A549 (cell line): ENCODE results near the gene ABRAXAS1. TPM values are rescaled to one million over a fixed set of nuclear protein-coding genes. Genes with fewer than 3 reads are reported as not detected.
"Not testable (repeated sequence)": the region's sequence is repeated elsewhere in the genome, so short reads cannot be mapped to it uniquely, and the experiment has no call there.

Source experiments
- ATAC-seq, 2 experiments: fragments of 200-7000 bp in 1 of 2; fragments of >200 bp in 1 of 2; cut with Nextera tagmentation in 1 of 2; cut with Tn5 transposase in 1 of 2; 3 replicates each; pipeline versions ENCODE4 v1.8.0 to v1.9.1; 2018 to 2020; ENCODE audit warnings: mild to moderate bottlenecking in 1 of 2, moderate library complexity in 1 of 2
- CTCF ChIA-PET: fragments of 300-600 bp; sonication (Branson Sonifier 250); formaldehyde crosslinking; extraction: SDS; loops from one replicate; lab custom pipeline; 2021; ENCODE audit warnings: antibody characterized with exemption, inconsistent platforms; lab: Yijun Ruan, JAX
- POLR2A ChIA-PET: fragments of 350-600 bp; formaldehyde crosslinking; extraction: SDS; loops from one replicate; lab custom pipeline; 2021; ENCODE audit warnings: antibody characterized with exemption, inconsistent platforms; lab: Yijun Ruan, JAX
- DNase-seq, 2 experiments: peaks; one replicate each; pipeline versions ENCODE4 v3.0.0 to v3.0.0-alpha.2; 2011 to 2016; ENCODE audit warnings: low read depth in 1 of 2, low spot score in 1 of 2
- FAIRE-seq: peaks from 2 replicates; lab custom pipeline; 2011; peaks lifted over from hg19 to GRCh38; lab: Jason Lieb, UNC
- H3K27ac ChIP-seq, 2 experiments: fragments of >200 bp; sonication (Bioruptor Twin); formaldehyde crosslinking; 3 replicates each; pipeline ENCODE4 v1.5.1; 2016 to 2017
- H3K4me1 ChIP-seq: fragments of >200 bp; sonication (Bioruptor Twin); formaldehyde crosslinking; 3 replicates; pipeline ENCODE4 v1.6.1; 2016
- H3K4me2 ChIP-seq: fragments of >200 bp; sonication (Bioruptor Twin); formaldehyde crosslinking; 3 replicates; pipeline ENCODE4 v1.6.1; 2016
- H3K4me3 ChIP-seq: fragments of >200 bp; sonication (Bioruptor Twin); formaldehyde crosslinking; 3 replicates; pipeline ENCODE4 v1.5.1; 2016
- H3K9me3 ChIP-seq: fragments of >200 bp; sonication (Bioruptor Twin); formaldehyde crosslinking; 3 replicates; pipeline ENCODE4 v1.6.1; 2016
- CEBPB ChIP-seq, 2 experiments: fragments of >200 bp in 1 of 2; sonication (Bioruptor Twin) in 1 of 2; formaldehyde crosslinking in 1 of 2; IDR thresholded peaks; 2 replicates each; pipeline ENCODE4 v1.6.1; 2012 to 2016
- EHMT2 ChIP-seq: fragments of 200-600 bp; sonication (generic); IDR thresholded peaks from 2 replicates; pipeline ENCODE4 v1.6.1; 2016; ENCODE audit warnings: antibody characterized with exemption, low read depth, mild to moderate bottlenecking, moderate library complexity
- HOXA7 ChIP-seq: fragments of 250-450 bp; sonication (Bioruptor Pico); IDR thresholded peaks from 2 replicates; pipeline ENCODE4 v1.5.0; 2020; ENCODE audit warnings: mild to moderate bottlenecking, moderate library complexity
- HOXB13 ChIP-seq: fragments of 250-450 bp; sonication (Bioruptor Pico); IDR thresholded peaks from 2 replicates; pipeline ENCODE4 v1.5.0; 2020; ENCODE audit warnings: low read depth, mild to moderate bottlenecking, moderate library complexity
- KDM1A ChIP-seq: fragments of 200-600 bp; sonication (generic); IDR thresholded peaks from 2 replicates; pipeline ENCODE4 v1.6.1; 2016; ENCODE audit warnings: low read depth, mild to moderate bottlenecking
- MAFK ChIP-seq: fragments of 450-650 bp; IDR thresholded peaks from 2 replicates; pipeline ENCODE4 v1.6.1; 2014; ENCODE audit not compliant: partially characterized antibody
- MAZ ChIP-seq: fragments of 150-350 bp; IDR thresholded peaks from 2 replicates; pipeline ENCODE4 v1.6.1; 2014; ENCODE audit warnings: antibody characterized with exemption, low read depth, low read length, borderline replicate concordance
- MYC ChIP-seq: IDR thresholded peaks from 2 replicates; pipeline ENCODE4 v1.6.1; 2012; ENCODE audit warnings: mild to moderate bottlenecking, inconsistent platforms, low read length, improper control_type of control experiment, borderline replicate concordance
- NPAS2 ChIP-seq: fragments of 250-450 bp; sonication (Bioruptor Pico); IDR thresholded peaks from 2 replicates; pipeline ENCODE4 v1.8.0; 2022; ENCODE audit warnings: mild to moderate bottlenecking, moderate library complexity, borderline replicate concordance
- NR3C1 ChIP-seq: fragments of >200 bp; sonication (Bioruptor Twin); formaldehyde crosslinking; IDR thresholded peaks from 3 replicates; pipeline ENCODE4 v1.6.1; 2017
- RAD21 ChIP-seq, 2 experiments: fragments of >200 bp in 1 of 2; sonication (Bioruptor Twin) in 1 of 2; formaldehyde crosslinking in 1 of 2; IDR thresholded peaks in 1 of 2; conservative IDR thresholded peaks in 1 of 2; 2 replicates in 1 of 2; 3 replicates in 1 of 2; pipeline ENCODE4 v1.6.1; 2012 to 2018; ENCODE audit warnings: inconsistent platforms in 1 of 2
- RCOR1 ChIP-seq: fragments of 150-350 bp; IDR thresholded peaks from 2 replicates; pipeline ENCODE4 v1.6.1; 2014; ENCODE audit warnings: antibody characterized with exemption, low read length, low read depth
- SMC3 ChIP-seq: fragments of >200 bp; sonication (Bioruptor Twin); formaldehyde crosslinking; IDR thresholded peaks from 3 replicates; pipeline ENCODE4 v1.6.1; 2018; ENCODE audit warnings: inconsistent platforms
- SREBF2 ChIP-seq: fragments of 450-650 bp; IDR thresholded peaks from 2 replicates; pipeline ENCODE4 v1.6.1; 2014; ENCODE audit warnings: mild to moderate bottlenecking, moderate library complexity
- TFCP2L1 ChIP-seq: fragments of 250-450 bp; sonication (Bioruptor Pico); IDR thresholded peaks from 2 replicates; pipeline ENCODE4 v1.5.0; 2021; ENCODE audit warnings: mild to moderate bottlenecking
- ZFP36 ChIP-seq: fragments of 450-650 bp; IDR thresholded peaks from 2 replicates; pipeline ENCODE4 v1.6.1; 2014; ENCODE audit warnings: borderline replicate concordance; ENCODE audit not compliant: partially characterized antibody
- WGBS: methylation state at CpG from one replicate; pipeline ENCODE4 v1.1.6; 2017; ENCODE audit errors: missing lambda C conversion rate; 5-methylcytosine and 5-hydroxymethylcytosine counted together
- polyA plus RNA-seq, 4 experiments: library from polyadenylated mRNA; depleted of rRNA in 3 of 4; stranded (reverse); fragments of >200 nt; fragmentation: RNase III in 1 of 4; extraction: RNeasy Plus Mini Kit Qiagen cat#74134 plus additional on column Dnase treatment in 1 of 4; gene quantifications; 2 replicates in 3 of 4; 3 replicates in 1 of 4; pipeline ENCODE4 v1.2.3, GENCODE V29; 2011 to 2017
- TF ChIP-seq, protein P1 (sequence below): IDR thresholded peaks from 2 replicates; pipeline ENCODE4 v1.6.1; 2012
- TF ChIP-seq, protein P2 (sequence below): IDR thresholded peaks from 2 replicates; pipeline ENCODE4 v1.6.1; 2012; ENCODE audit warnings: low read depth, borderline replicate concordance
- TF ChIP-seq, protein P3 (sequence below): fragments of 250-450 bp; sonication (Bioruptor Pico); IDR thresholded peaks from 2 replicates; pipeline ENCODE4 v1.5.0; 2020; ENCODE audit warnings: low read depth, mild to moderate bottlenecking, moderate library complexity
- TF ChIP-seq, protein P4 (sequence below): fragments of >200 bp; sonication (Bioruptor Twin); formaldehyde crosslinking; IDR thresholded peaks from 3 replicates; pipeline ENCODE4 v1.6.1; 2016
- TF ChIP-seq, protein P5 (sequence below): fragments of >200 bp; sonication (Bioruptor Twin); formaldehyde crosslinking; IDR thresholded peaks from 3 replicates; pipeline ENCODE4 v1.5.1; 2016

ABRAXAS1 gene
- polyA plus RNA-seq, 2 of the 4 experiments (the other 2 are of a cell fraction) = 9.6 to 16.5 TPM

DNA sequence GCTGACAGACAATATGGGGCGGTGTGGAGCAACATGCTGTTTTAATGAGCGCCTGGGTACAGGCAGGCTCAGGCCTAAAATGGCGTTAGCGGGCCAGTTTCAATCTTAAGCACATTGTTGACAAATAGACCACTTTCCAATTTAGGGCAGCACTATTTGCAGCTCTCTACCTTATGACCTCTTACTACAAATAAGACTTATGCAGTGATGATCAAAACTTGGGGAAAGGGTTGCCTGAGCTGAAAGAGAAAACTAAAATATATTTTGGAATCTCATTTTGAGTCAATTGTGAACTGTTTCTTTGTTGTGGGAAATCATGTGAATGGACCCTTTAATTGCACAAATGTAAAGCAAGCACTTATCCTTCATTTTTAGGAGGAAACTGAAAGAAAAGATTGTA, 25.5 kb upstream of the ABRAXAS1 start:
- ChIA-PET POLR2A (no interaction called here), CTCF (interaction anchor here (1.1 to 2.5 kb wide), 3 partner anchors 13 to 348 kb away, joined by 3 to 6 read pairs (median 4); no protein-coding TSS in a partner anchor)
- no peak for ATAC-seq
- H3K4me2 ChIP-seq = no peak overlapping the region
- TF ChIP-seq MAFK (no peak), KDM1A (no peak), MAZ (no peak), CEBPB (IDR thresholded peaks at IDR 0.05) (no peak), RCOR1 (no peak), SMC3 (no peak), TFCP2L1 (CRISPR knock-in tag) (no peak), SREBF2 (no peak), ZFP36 (no peak), HOXA7 (CRISPR knock-in tag) (no peak), NPAS2 (CRISPR knock-in tag) (no peak), MYC (no peak), NR3C1 (no peak), HOXB13 (CRISPR knock-in tag) (no peak)
- TF ChIP-seq, protein P1, sequence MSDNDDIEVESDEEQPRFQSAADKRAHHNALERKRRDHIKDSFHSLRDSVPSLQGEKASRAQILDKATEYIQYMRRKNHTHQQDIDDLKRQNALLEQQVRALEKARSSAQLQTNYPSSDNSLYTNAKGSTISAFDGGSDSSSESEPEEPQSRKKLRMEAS = no peak
- TF ChIP-seq, protein P2, sequence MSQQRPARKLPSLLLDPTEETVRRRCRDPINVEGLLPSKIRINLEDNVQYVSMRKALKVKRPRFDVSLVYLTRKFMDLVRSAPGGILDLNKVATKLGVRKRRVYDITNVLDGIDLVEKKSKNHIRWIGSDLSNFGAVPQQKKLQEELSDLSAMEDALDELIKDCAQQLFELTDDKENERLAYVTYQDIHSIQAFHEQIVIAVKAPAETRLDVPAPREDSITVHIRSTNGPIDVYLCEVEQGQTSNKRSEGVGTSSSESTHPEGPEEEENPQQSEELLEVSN = no peak
- TF ChIP-seq, protein P3, sequence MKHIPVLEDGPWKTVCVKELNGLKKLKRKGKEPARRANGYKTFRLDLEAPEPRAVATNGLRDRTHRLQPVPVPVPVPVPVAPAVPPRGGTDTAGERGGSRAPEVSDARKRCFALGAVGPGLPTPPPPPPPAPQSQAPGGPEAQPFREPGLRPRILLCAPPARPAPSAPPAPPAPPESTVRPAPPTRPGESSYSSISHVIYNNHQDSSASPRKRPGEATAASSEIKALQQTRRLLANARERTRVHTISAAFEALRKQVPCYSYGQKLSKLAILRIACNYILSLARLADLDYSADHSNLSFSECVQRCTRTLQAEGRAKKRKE = no peak
- TF ChIP-seq, protein P4, sequence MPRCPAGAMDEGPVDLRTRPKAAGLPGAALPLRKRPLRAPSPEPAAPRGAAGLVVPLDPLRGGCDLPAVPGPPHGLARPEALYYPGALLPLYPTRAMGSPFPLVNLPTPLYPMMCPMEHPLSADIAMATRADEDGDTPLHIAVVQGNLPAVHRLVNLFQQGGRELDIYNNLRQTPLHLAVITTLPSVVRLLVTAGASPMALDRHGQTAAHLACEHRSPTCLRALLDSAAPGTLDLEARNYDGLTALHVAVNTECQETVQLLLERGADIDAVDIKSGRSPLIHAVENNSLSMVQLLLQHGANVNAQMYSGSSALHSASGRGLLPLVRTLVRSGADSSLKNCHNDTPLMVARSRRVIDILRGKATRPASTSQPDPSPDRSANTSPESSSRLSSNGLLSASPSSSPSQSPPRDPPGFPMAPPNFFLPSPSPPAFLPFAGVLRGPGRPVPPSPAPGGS = no peak
- H3K27ac ChIP-seq = no peak overlapping the region
- no peak overlapping the region for H3K4me3 ChIP-seq
- 85% methylated on average over 4 of the region's 4 CpGs for WGBS
- DNase-seq = no peak
- no peak for FAIRE-seq
- H3K4me1 ChIP-seq = no peaks in the 10 kb centered on the region
- H3K9me3 ChIP-seq = no peaks in the 10 kb centered on the region

DNA sequence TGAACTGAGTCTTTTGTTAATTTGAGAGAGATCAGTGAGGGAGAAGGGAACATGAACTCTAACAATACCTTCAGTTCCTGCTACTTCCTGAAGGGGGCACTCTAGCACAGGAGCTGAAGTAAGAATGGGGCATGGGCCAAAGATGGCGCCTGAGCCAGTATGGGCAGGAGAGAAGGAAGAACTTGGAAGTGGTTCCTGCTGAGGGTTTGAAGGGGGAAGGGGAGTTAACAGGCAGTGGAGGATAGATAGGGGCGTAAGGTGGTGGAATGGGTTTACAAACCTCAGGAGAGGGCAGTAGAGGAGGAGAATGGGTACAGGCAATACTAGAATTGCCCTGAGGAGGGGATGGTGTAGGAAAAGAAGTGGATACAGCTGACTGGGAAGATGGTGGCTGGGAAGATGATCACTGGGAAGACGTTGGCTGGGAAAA, 24.3 kb upstream of the ABRAXAS1 start:
- FAIRE-seq, H3K4me2 ChIP-seq, H3K9me3 ChIP-seq, H3K4me3 ChIP-seq, POLR2A ChIA-PET, H3K4me1 ChIP-seq: not testable (repeated sequence)
- peak in 1 of 2 experiments; percentile 71; a peak in 3 of 6 replicates for ATAC-seq
- peak; percentile 16 to 72 for DNase-seq
- H3K27ac ChIP-seq = peak overlapping the region; percentile 59 to 75; a peak in 4 of 6 replicates
- WGBS = 56% methylated on average over 3 of the region's 3 CpGs
- CTCF ChIA-PET = interaction anchor here (0.8 to 2.5 kb wide), 17 partner anchors 10 to 137 kb away, joined by 3 to 11 read pairs (median 5); partner anchors contain the start of gene GPAT3
- TF ChIP-seq EHMT2 (peak; percentile 45; the same call in 1 of the 2 replicates), RAD21 (conservative IDR thresholded peaks at IDR 0.05 in 1 of 2, IDR thresholded peaks at IDR 0.05 in 1 of 2) (peak; percentile 72 to 89), SMC3 (peak; percentile 68)
- TF ChIP-seq, protein P5, sequence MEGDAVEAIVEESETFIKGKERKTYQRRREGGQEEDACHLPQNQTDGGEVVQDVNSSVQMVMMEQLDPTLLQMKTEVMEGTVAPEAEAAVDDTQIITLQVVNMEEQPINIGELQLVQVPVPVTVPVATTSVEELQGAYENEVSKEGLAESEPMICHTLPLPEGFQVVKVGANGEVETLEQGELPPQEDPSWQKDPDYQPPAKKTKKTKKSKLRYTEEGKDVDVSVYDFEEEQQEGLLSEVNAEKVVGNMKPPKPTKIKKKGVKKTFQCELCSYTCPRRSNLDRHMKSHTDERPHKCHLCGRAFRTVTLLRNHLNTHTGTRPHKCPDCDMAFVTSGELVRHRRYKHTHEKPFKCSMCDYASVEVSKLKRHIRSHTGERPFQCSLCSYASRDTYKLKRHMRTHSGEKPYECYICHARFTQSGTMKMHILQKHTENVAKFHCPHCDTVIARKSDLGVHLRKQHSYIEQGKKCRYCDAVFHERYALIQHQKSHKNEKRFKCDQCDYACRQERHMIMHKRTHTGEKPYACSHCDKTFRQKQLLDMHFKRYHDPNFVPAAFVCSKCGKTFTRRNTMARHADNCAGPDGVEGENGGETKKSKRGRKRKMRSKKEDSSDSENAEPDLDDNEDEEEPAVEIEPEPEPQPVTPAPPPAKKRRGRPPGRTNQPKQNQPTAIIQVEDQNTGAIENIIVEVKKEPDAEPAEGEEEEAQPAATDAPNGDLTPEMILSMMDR = peak; percentile 47
